D721Med (cell line): Measurements from ENCODE around the gene KRTAP22-1.

Source experiments
- DNase-seq: peaks from one replicate; pipeline ENCODE4 v3.0.0; 2011; ENCODE audit warnings: low spot score; ENCODE audit not compliant: insufficient read length
- FAIRE-seq: peaks from 2 replicates; lab custom pipeline; 2011; peaks lifted over from hg19 to GRCh38; lab: Jason Lieb, UNC
- TF ChIP-seq, protein P1 (sequence below): IDR thresholded peaks from 2 replicates; pipeline ENCODE4 v1.5.1; 2012; ENCODE audit warnings: mild to moderate bottlenecking, control low read depth; ENCODE audit not compliant: insufficient read depth; ENCODE audit errors: missing control alignments

Gene KRTAP22-1

GRCh38 chr21:30620522-30620921 is 19.6 kb downstream of the KRTAP22-1 start, which contains the start of gene KRTAP20-4:
TSS of gene KRTAP20-4 (plus strand) at chr21:30620627.
- FAIRE-seq (no peak), DNase-seq (no peak)
- TF ChIP-seq, protein P1, sequence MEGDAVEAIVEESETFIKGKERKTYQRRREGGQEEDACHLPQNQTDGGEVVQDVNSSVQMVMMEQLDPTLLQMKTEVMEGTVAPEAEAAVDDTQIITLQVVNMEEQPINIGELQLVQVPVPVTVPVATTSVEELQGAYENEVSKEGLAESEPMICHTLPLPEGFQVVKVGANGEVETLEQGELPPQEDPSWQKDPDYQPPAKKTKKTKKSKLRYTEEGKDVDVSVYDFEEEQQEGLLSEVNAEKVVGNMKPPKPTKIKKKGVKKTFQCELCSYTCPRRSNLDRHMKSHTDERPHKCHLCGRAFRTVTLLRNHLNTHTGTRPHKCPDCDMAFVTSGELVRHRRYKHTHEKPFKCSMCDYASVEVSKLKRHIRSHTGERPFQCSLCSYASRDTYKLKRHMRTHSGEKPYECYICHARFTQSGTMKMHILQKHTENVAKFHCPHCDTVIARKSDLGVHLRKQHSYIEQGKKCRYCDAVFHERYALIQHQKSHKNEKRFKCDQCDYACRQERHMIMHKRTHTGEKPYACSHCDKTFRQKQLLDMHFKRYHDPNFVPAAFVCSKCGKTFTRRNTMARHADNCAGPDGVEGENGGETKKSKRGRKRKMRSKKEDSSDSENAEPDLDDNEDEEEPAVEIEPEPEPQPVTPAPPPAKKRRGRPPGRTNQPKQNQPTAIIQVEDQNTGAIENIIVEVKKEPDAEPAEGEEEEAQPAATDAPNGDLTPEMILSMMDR = no peak

DNA sequence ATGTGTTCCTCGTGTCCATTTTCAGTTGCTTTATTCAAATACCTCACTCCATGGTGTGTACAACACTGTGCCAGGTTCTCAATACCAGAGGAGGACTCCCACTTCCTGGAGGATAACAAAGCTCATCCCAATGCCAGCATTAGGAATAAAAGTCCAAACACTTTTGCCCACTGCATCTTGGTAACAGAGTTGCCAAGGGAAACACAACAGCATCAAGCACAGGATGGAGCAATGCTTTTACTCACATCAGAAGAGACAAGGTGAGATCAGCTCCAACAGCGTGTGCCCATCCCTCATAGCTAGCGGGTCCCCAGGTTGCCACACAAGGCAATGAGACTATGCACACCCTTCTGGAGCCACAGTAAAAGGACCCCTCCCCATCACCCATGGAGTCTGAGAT is 22.5 kb downstream of the KRTAP22-1 start:
- TF ChIP-seq, protein P1 = no peak
- no peak for FAIRE-seq

DNA sequence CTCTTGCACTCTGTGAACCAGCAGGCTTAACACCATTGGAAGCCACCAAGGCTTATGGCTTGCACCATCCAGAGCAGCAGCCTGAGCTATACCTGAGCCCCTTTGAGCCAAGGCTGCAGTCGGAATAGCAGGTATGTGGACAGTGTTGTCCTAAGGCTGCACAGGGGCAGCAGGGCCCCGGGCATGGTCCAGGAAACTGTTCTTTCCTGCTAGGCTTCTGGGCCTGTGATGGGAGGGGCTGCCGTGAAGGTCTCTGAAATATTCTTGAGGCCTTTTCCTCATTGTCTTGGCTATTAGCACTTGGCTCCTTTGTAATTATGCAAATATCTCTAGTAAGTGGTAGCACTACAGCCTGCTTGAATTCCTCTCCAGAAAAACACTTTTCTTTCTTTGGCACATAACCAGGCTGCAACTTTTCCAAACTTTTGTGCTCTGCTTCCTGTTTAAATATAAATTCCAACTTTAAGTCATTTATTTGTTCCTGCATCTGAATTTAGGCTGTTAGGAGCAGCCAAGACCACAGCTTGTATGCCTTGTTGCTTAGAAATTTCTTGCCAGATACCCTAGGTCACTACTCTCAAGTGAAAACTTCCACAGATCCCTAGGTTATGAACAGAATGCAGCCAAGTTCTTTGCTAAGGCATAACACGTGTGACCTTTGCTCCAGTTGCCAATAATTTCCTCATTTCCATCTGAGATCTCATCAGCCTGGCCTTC is 24.7 kb downstream of the KRTAP22-1 start:
- FAIRE-seq (no peak), DNase-seq (no peak)
- TF ChIP-seq, protein P1 = no peak

More for the DNA sequence above, 22.5 kb downstream of the KRTAP22-1 start:
- DNase-seq = no peak

DNA sequence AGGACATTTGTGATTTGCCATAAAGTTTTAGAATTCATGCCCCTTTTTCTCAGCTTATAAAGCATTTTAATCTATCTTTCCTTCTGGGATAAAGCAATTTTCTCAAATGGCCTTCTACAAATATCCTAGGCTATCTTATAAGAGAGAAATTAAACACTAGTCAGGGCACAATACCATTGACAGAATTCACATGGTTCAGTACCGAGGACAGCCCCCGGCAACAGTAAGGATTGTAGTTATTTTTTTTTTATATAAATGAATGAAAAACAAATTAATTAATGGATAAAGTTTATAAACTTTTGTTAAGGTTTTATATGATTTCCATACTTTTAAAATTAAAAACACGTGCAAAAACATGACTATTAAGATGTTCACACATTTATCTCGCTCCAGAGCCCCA is 27.2 kb downstream of the KRTAP22-1 start:
- DNase-seq (no peak), FAIRE-seq (no peak)
- TF ChIP-seq, protein P1 = no peak

DNA sequence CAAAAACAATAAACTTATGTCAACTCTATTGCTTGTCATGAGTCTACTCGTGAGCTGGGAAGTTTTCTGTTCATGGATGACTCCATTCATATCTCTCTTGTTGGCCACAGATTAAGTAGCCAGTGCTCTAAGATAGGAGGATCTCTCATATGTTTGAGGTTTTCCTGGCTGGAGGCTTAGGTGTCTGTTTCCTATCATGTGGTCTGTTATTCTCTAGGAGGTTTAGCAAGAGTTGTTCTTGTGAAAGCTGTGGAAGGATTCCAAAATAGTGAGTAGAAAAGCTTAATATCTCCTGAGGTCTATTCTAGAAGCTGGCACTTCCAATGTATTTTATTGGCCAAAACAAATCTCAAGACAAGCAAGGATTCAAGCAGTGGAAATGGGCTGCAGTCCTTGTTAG is 28.3 kb downstream of the KRTAP22-1 start:
- no peak for DNase-seq
- TF ChIP-seq, protein P1 = no peak
- FAIRE-seq = no peak

DNA sequence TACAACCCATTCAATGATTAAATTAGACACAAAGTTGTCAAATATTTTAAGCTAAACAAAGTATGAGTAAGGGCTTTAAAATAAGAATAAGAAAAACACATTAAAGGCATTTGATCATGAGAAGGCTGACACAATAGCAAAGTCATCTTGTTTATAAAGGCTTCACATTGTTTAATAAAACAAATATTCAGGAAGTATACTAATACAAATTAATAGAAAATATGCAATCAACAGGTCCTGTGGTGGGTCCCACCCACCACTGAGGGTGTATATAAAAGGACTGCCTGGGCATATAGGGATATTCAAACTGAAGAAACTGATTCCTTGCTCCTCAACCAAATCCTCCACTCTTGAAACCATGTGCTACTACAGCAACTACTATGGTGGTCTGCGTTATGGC is 34.0 kb downstream of the KRTAP22-1 start, which contains the start of gene KRTAP20-2:
TSS of gene KRTAP20-2 (plus strand) at position 301 of the 400 bp plus-strand sequence. CDS start at position 359, 58 bp downstream.
- no peak for DNase-seq
- no peak for FAIRE-seq
- TF ChIP-seq, protein P1 = no peak

DNA sequence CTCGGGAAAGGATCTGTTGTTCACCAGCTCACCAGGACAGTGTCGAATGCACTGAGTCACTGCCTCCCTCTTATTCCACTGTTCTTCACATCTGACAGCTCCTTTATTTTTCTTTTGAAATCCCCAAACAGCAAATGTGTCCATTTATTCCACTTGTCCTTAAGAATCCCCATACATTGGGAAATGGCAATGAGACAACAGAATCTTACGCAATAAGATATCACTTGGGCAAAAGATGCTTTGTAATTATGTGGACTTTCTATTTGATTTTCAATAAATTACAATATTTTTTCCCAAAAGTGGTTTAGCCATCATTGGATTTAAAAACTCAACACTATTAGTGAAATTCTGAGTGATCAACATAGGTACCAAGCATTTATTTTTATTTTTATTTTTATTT is 37.8 kb downstream of the KRTAP22-1 start:
- FAIRE-seq (no peak), DNase-seq (no peak)
- TF ChIP-seq, protein P1 = no peak
